Aorta (tissue), 5 donors: Measurements from ENCODE around the gene ZSCAN5B. TPM values are rescaled to one million over a fixed set of nuclear protein-coding genes. Genes with fewer than 3 reads are reported as not detected.
"Not testable (repeated sequence)": the region's sequence is repeated elsewhere in the genome, so short reads cannot be mapped to it uniquely, and the experiment has no call there.

Experiments
- ATAC-seq: fragments of 200-7000 bp; cut with Tn5 transposase; one replicate; pipeline ENCODE4 v1.9.1; 2022; ENCODE audit warnings: moderate library complexity; ENCODE audit not compliant: low FRiP score
- DNase-seq, 2 donors: peaks; one replicate each; pipeline ENCODE4 v3.0.0-alpha.2; 2020
- H3K27ac ChIP-seq, 2 donors: one replicate each; pipeline ENCODE4 v1.5.1; 2013; ENCODE audit warnings: low read length in 2 of 2, mild to moderate bottlenecking in 2 of 2, moderate library complexity in 2 of 2, control low read depth in 1 of 2, inconsistent platforms in 1 of 2, low read depth in 1 of 2
- H3K27me3 ChIP-seq, 2 donors: one replicate each; pipeline ENCODE4 v1.6.1; 2013; ENCODE audit warnings: control low read depth in 1 of 2, low read length in 1 of 2, mild to moderate bottlenecking in 1 of 2, moderate library complexity in 1 of 2; ENCODE audit not compliant: insufficient read depth in 2 of 2, control insufficient read depth in 1 of 2
- H3K36me3 ChIP-seq, 2 donors: one replicate each; pipeline ENCODE4 v1.6.1; 2013; ENCODE audit warnings: control low read depth in 1 of 2, low read length in 1 of 2, mild to moderate bottlenecking in 1 of 2; ENCODE audit not compliant: insufficient read depth in 2 of 2, control insufficient read depth in 1 of 2
- H3K4me1 ChIP-seq, 2 donors: one replicate each; pipeline ENCODE4 v1.6.1; 2013; ENCODE audit warnings: low read length in 2 of 2, control low read depth in 1 of 2, mild to moderate bottlenecking in 1 of 2, moderate library complexity in 1 of 2; ENCODE audit not compliant: insufficient read depth in 2 of 2, control insufficient read depth in 1 of 2
- H3K4me3 ChIP-seq, 2 donors: one replicate each; pipeline ENCODE4 v1.5.1; 2013; ENCODE audit warnings: low read length in 2 of 2, control low read depth in 1 of 2, mild to moderate bottlenecking in 1 of 2
- H3K9me3 ChIP-seq: one replicate; pipeline ENCODE4 v1.6.1; 2013; ENCODE audit warnings: mild to moderate bottlenecking, low read length; ENCODE audit not compliant: control insufficient read depth
- WGBS, 2 donors: extraction: QIAGEN DNeasy Blood & Tissue Kit; methylation state at CpG; one replicate each; pipeline ENCODE4 v1.1.7; 2013; 5-methylcytosine and 5-hydroxymethylcytosine counted together
- intact Hi-C, 2 donors: fragments of 100-400 bp; cut with DNase I; formaldehyde crosslinking; loops; one replicate each; pipeline versions ENCODE4 v1.14.2 to v1.15.0; 2022
- long read RNA-seq, 2 donors: library from polyadenylated mRNA; unstranded; transcript quantifications; one replicate each; pipeline ENCODE4 v2.0.0, GENCODE V29; 2020 to 2021
- polyA plus RNA-seq, 2 donors: library from polyadenylated mRNA; stranded (reverse); fragments of 200-250 nt; gene quantifications; one replicate each; pipeline ENCODE4 v1.2.3, GENCODE V29; 2013
- total RNA-seq, 2 donors: library from RNA; stranded (reverse); fragmentation: NEBNext Ultra II Directional; extraction: Animal tissue kit (Norgen Biotek cat#: 25700); gene quantifications; one replicate each; pipeline ENCODE4 v1.2.1, GENCODE V29; 2021
- donor health status: healthy with polysubstance abuse.
- donor health status: Bipolar disorder and iron deficiency.
- donor health status: DM: no; HTN: no; CAD: no.
- donor health status: DM: no; HTN: no; CAD: no.
- donor health status: DM: yes; HTN: yes; CAD: no.

The ZSCAN5B gene
- total RNA-seq (not detected), polyA plus RNA-seq (not detected)
- long read RNA-seq, donor 1, result 0 reads
- long read RNA-seq, donor 2, result 0 reads

GRCh38 chr19:56197646-56198045, at the start of gene ZSCAN5B:
TSS of gene ZSCAN5B (minus strand) at chr19:56197783. CDS start at chr19:56193052, 4,731 bp downstream.
- H3K27ac ChIP-seq, ATAC-seq, H3K27me3 ChIP-seq, H3K4me3 ChIP-seq, DNase-seq, H3K9me3 ChIP-seq, H3K36me3 ChIP-seq, H3K4me1 ChIP-seq, intact Hi-C loops: not testable (repeated sequence)
- WGBS, 2 donors, result 87% methylated on average over 23 of the region's 23 CpGs

GRCh38 chr19:56245764-56246163, 48.2 kb upstream of the ZSCAN5B start:
- H3K36me3 ChIP-seq, intact Hi-C loops, ATAC-seq, H3K27ac ChIP-seq, H3K9me3 ChIP-seq, H3K27me3 ChIP-seq, H3K4me1 ChIP-seq, DNase-seq, H3K4me3 ChIP-seq: not testable (repeated sequence)
- 54 to 72% methylated on average over 3 to 4 of the region's 4 CpGs for WGBS, 2 donors

GRCh38 chr19:56245121-56245740, 47.6 kb upstream of the ZSCAN5B start:
- 88 to 91% methylated on average over 7 of the region's 7 CpGs for WGBS, 2 donors
- Histone ChIP-seq H3K4me3 (no peak overlapping the region), H3K27me3 (no peaks in the 10 kb centered on the region), H3K36me3 (no peaks in the 10 kb centered on the region), H3K9me3 (no peaks in the 10 kb centered on the region), H3K4me1 (no peaks in the 10 kb centered on the region), H3K27ac (no peak overlapping the region)
- intact Hi-C loops, result no loop called here
- no peak for DNase-seq
- ATAC-seq, result no peak

- ATAC-seq (no peak), DNase-seq (no peak)
- H3K4me1 ChIP-seq, result no peaks in the 10 kb centered on the region
- intact Hi-C loops, result no loop called here
- H3K36me3 ChIP-seq, result peaks cover 0 to 3% of the 10 kb centered on the region in 2 donors
- no peaks in the 10 kb centered on the region for H3K27me3 ChIP-seq
- H3K4me3 ChIP-seq, result no peak overlapping the region
- H3K27ac ChIP-seq, result no peak overlapping the region
- no peaks in the 10 kb centered on the region for H3K9me3 ChIP-seq
- 90 to 92% methylated on average over 9 of the region's 9 CpGs for WGBS, 2 donors
Observed at GRCh38 chr19:56223481-56223880, 25.9 kb upstream of the ZSCAN5B start.

GRCh38 chr19:56222901-56223300, 25.3 kb upstream of the ZSCAN5B start:
- no peaks in the 10 kb centered on the region for H3K27me3 ChIP-seq
- H3K36me3 ChIP-seq, result peaks cover 0 to 3% of the 10 kb centered on the region in 2 donors
- H3K4me3 ChIP-seq, result no peak overlapping the region
- H3K9me3 ChIP-seq, result no peaks in the 10 kb centered on the region
- H3K4me1 ChIP-seq, result no peaks in the 10 kb centered on the region
- DNase-seq, result no peak
- intact Hi-C loops, result no loop called here
- no peak for ATAC-seq
- H3K27ac ChIP-seq, result no peak overlapping the region
- WGBS, 2 donors, result 73 to 78% methylated on average over 6 of the region's 6 CpGs

- H3K36me3 ChIP-seq, result peaks cover 0 to 3% of the 10 kb centered on the region in 2 donors
- 89 to 91% methylated on average over 13 to 14 of the region's 14 CpGs for WGBS, 2 donors
- no peaks in the 10 kb centered on the region for H3K27me3 ChIP-seq
- no peak overlapping the region for H3K27ac ChIP-seq
- no peak overlapping the region for H3K4me3 ChIP-seq
- H3K9me3 ChIP-seq, result no peaks in the 10 kb centered on the region
- DNase-seq (no peak), ATAC-seq (no peak)
- no peaks in the 10 kb centered on the region for H3K4me1 ChIP-seq
- intact Hi-C loops, result no loop called here
Observed at GRCh38 chr19:56221851-56222250, 24.3 kb upstream of the ZSCAN5B start.

- H3K27ac ChIP-seq, intact Hi-C loops, H3K36me3 ChIP-seq, H3K4me3 ChIP-seq, H3K27me3 ChIP-seq, ATAC-seq, H3K4me1 ChIP-seq, H3K9me3 ChIP-seq, DNase-seq: not testable (repeated sequence)
- WGBS, 2 donors, result 52 to 54% methylated on average over 9 of the region's 9 CpGs
Observed at GRCh38 chr19:56221442-56221841, 23.9 kb upstream of the ZSCAN5B start.

- intact Hi-C loops, result no loop called here
- Histone ChIP-seq H3K4me1 (no peaks in the 10 kb centered on the region), H3K27me3 (no peaks in the 10 kb centered on the region), H3K36me3 (peaks cover 0 to 3% of the 10 kb centered on the region in 2 donors), H3K27ac (no peak overlapping the region), H3K4me3 (no peak overlapping the region), H3K9me3 (no peaks in the 10 kb centered on the region)
- DNase-seq (no peak), ATAC-seq (no peak)
- WGBS, 2 donors, result 95 to 97% methylated on average over 10 of the region's 10 CpGs
Observed at GRCh38 chr19:56218961-56219360, 21.4 kb upstream of the ZSCAN5B start.
